ENCODE results near the gene VSNL1. TPM values are rescaled to one million over a fixed set of nuclear protein-coding genes. Genes with fewer than 3 reads are reported as not detected.

Gene VSNL1
- polyA plus RNA-seq, 1 of the 3 experiments (the other 2 are of a cell fraction): 1.3 TPM

GRCh38 chr2:17580319-17580715 lies 39.8 kb downstream of the VSNL1 start:
- no peaks in the 10 kb centered on the region for H3K79me2 ChIP-seq (ENCODE audit: insufficient read depth)
- TF ChIP-seq RFX5 (IDR thresholded peaks at IDR 0.05; ENCODE audit: low read length) (no peak), EZH2phosphoT487 (IDR thresholded peaks at IDR 0.05; ENCODE audit: borderline replicate concordance, low read depth) (no peak), YY1 (IDR thresholded peaks at IDR 0.05; ENCODE audit: low read depth) (no peak), PBX3 (IDR thresholded peaks at IDR 0.05) (no peak), RAD21 (IDR thresholded peaks at IDR 0.05; ENCODE audit: low read length) (no peak), FOXJ3 (CRISPR knock-in tag; IDR thresholded peaks at IDR 0.05) (no peak), NFIC (IDR thresholded peaks at IDR 0.05; ENCODE audit: borderline replicate concordance) (no peak), MXI1 (IDR thresholded peaks at IDR 0.05; ENCODE audit: low read depth, low read length) (no peak), EP300 (IDR thresholded peaks at IDR 0.05; ENCODE audit: borderline replicate concordance in 1 of 2, low read depth in 1 of 2, low read length in 1 of 2) (no peak), GABPA (IDR thresholded peaks at IDR 0.05; ENCODE audit: low read depth) (no peak), ZBTB33 (IDR thresholded peaks at IDR 0.05; ENCODE audit: borderline replicate concordance, low read depth) (no peak), IRF3 (IDR thresholded peaks at IDR 0.05; ENCODE audit: low read depth, low read length) (no peak), MEF2A (IDR thresholded peaks at IDR 0.05; ENCODE audit: borderline replicate concordance, low read depth) (no peak), FOXM1 (IDR thresholded peaks at IDR 0.05; ENCODE audit: low read depth) (no peak), FOSL2 (IDR thresholded peaks at IDR 0.05; ENCODE audit: borderline replicate concordance, low read depth) (no peak), CTCF (IDR thresholded peaks at IDR 0.05) (no peak), USF1 (IDR thresholded peaks at IDR 0.05; ENCODE audit: borderline replicate concordance, low read depth) (no peak), RCOR1 (IDR thresholded peaks at IDR 0.05; ENCODE audit: low read length) (no peak), SMC3 (IDR thresholded peaks at IDR 0.05; ENCODE audit: low read depth, low read length) (no peak)
- no peak for DNase-seq
- no peaks in the 10 kb centered on the region for H3K9me3 ChIP-seq
- 39% methylated on average over 2 of the region's 2 CpGs for WGBS (ENCODE audit: low lambda C conversion rate)
- H3K4me1 ChIP-seq (ENCODE audit: control insufficient read depth in 1 of 2, insufficient read depth in 2 of 2, low read depth in 1 of 2, low read length in 1 of 2): no peaks in the 10 kb centered on the region
- POLR2A ChIA-PET: no interaction called here
- H3K9ac ChIP-seq: no peak overlapping the region
- H3K36me3 ChIP-seq (replicated peaks in 1 of 2; ENCODE audit: control insufficient read depth in 1 of 2, insufficient read depth in 2 of 2, low read length in 1 of 2): no peaks in the 10 kb centered on the region
- no peaks in the 10 kb centered on the region for H3K27me3 ChIP-seq (ENCODE audit: insufficient read depth)
- no peaks in the 10 kb centered on the region for H4K20me1 ChIP-seq (ENCODE audit: insufficient read depth)
- CTCF ChIA-PET: interaction anchor here (1.0 to 1.8 kb wide), 4 partner anchors 10 to 271 kb away, joined by 3 to 7 read pairs (median 4); no protein-coding TSS in a partner anchor
- H3K4me3 ChIP-seq (ENCODE audit: low read depth in 2 of 2, low read length in 1 of 2): no peak overlapping the region
- no peaks in the 10 kb centered on the region for H3K9me2 ChIP-seq
- no peak overlapping the region for H3K27ac ChIP-seq (ENCODE audit: low read depth in 2 of 2, low read length in 1 of 2)
- no peak overlapping the region for H2AFZ ChIP-seq (ENCODE audit: low read depth)
- H3K4me2 ChIP-seq: no peak overlapping the region
- no peaks in the 10 kb centered on the region for H3F3A ChIP-seq (replicated peaks; ENCODE audit: insufficient read depth)

All from SK-N-SH (cell line).